Fibroblast of lung (primary cell): Measurements from ENCODE around the gene DAZAP1. TPM values are rescaled to one million over a fixed set of nuclear protein-coding genes. Genes with fewer than 3 reads are reported as not detected.

Experiments
- DNase-seq, 2 donors: peaks; one replicate each; pipeline versions ENCODE4 v3.0.0 to v3.0.0-alpha.2; 2010; ENCODE audit warnings: low read depth in 2 of 2
- H2AFZ ChIP-seq: 2 replicates; pipeline ENCODE4 v1.5.1; 2012; ENCODE audit warnings: low read length, control low read depth, inconsistent platforms
- H3K27ac ChIP-seq: 2 replicates; pipeline ENCODE4 v1.5.1; 2011; ENCODE audit warnings: low read length, control low read depth; ENCODE audit not compliant: insufficient read depth
- H3K27me3 ChIP-seq: 2 replicates; pipeline ENCODE4 v1.5.1; 2011; ENCODE audit warnings: mild to moderate bottlenecking, low read length; ENCODE audit not compliant: control insufficient read depth, insufficient read depth
- H3K36me3 ChIP-seq: 2 replicates; pipeline ENCODE4 v1.5.1; 2011; ENCODE audit warnings: low read length; ENCODE audit not compliant: control insufficient read depth, insufficient read depth
- H3K4me1 ChIP-seq: 2 replicates; pipeline ENCODE4 v1.5.1; 2011; ENCODE audit warnings: low read length; ENCODE audit not compliant: control insufficient read depth, insufficient read depth; ENCODE audit errors: extremely low read depth
- H3K4me2 ChIP-seq: 2 replicates; pipeline ENCODE4 v1.5.1; 2011; ENCODE audit warnings: low read length, control low read depth; ENCODE audit not compliant: insufficient read depth; ENCODE audit errors: extremely low read depth
- H3K4me3 ChIP-seq, 4 experiments: fragments of 200-600 bp in 1 of 4; sonication (generic) in 1 of 4; replicated peaks in 1 of 4; 2 replicates each; pipeline ENCODE4 v1.5.1; 2011 to 2016; ENCODE audit warnings: low read length in 4 of 4, low read depth in 3 of 4, mild to moderate bottlenecking in 3 of 4, control low read depth in 2 of 4, inconsistent platforms in 1 of 4, mixed read lengths in 1 of 4; ENCODE audit not compliant: insufficient read depth in 1 of 4; ENCODE audit errors: control extremely low read depth in 1 of 4
- H3K79me2 ChIP-seq: 2 replicates; pipeline ENCODE4 v1.5.1; 2012; ENCODE audit warnings: mild to moderate bottlenecking, low read length, inconsistent platforms; ENCODE audit not compliant: control insufficient read depth, insufficient read depth
- H3K9ac ChIP-seq: 2 replicates; pipeline ENCODE4 v1.5.1; 2011; ENCODE audit warnings: mild to moderate bottlenecking, low read length, control low read depth; ENCODE audit not compliant: insufficient read depth
- H3K9me3 ChIP-seq: 2 replicates; pipeline ENCODE4 v1.5.1; 2012; ENCODE audit warnings: low read depth, low read length; ENCODE audit not compliant: control insufficient read depth, insufficient read depth
- H4K20me1 ChIP-seq: 2 replicates; pipeline ENCODE4 v1.5.1; 2011; ENCODE audit warnings: low read length; ENCODE audit not compliant: control insufficient read depth, insufficient read depth; ENCODE audit errors: extremely low read depth
- EZH2 ChIP-seq: IDR thresholded peaks from 2 replicates; pipeline ENCODE4 v1.5.1; 2012; ENCODE audit warnings: low read length, control low read depth, mild to moderate bottlenecking; ENCODE audit errors: missing control alignments
- polyA plus RNA-seq, 2 donors: library from polyadenylated mRNA; depleted of rRNA in 1 of 2; stranded (reverse) in 1 of 2; unstranded in 1 of 2; fragments of >200 nt; gene quantifications; 2 replicates each; pipeline ENCODE4 v1.2.1, GENCODE V29; 2011 to 2012; ENCODE audit warnings: missing spikeins in 1 of 2
- total RNA-seq: library from RNA; depleted of rRNA; stranded (reverse); fragments of >200 nt; gene quantifications from 2 replicates; pipeline ENCODE4 v1.2.1, GENCODE V29; 2014
- TF ChIP-seq, protein P1 (sequence below), 2 donors: IDR thresholded peaks in 1 of 2; conservative IDR thresholded peaks in 1 of 2; 1 replicate in 1 of 2; 2 replicates in 1 of 2; pipeline ENCODE4 v1.5.1; 2011 to 2012; ENCODE audit warnings: low read length in 2 of 2, control low read depth in 1 of 2, inconsistent platforms in 1 of 2, low read depth in 1 of 2, mild to moderate bottlenecking in 1 of 2

The DAZAP1 gene
- total and polyA plus RNA-seq, 2 donors (not counting 1 experiment from before 2014, with no cell fraction given), result 44.6 to 49.5 TPM

DNA sequence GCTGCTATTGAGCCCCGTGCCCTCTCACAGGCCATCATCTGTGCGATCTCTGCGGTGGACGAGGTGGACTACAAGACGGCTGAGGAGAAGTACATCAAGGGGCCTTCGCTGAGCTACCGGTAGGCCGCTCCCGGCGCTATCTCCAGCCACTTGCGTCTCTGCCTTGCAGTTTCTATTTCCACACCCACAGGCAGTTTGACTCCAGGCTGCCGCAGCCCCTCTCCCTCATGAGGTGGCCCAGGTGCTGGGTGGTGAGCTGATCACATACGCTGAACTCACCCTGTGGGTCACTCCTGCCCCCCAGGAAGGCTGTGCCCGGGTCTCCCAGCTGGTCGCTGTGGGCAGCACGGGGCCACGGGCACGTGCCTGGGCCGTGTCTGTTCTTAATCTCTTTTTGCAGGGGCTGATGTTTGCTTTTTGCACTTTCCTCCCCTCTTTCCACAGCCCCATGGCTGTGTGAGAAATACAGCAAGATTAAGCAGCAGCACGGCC lies 34.3 kb upstream of the DAZAP1 start:
- peaks cover 8% of the 10 kb centered on the region for H3K4me1 ChIP-seq
- no peaks in the 10 kb centered on the region for H4K20me1 ChIP-seq
- TF ChIP-seq, protein P1, sequence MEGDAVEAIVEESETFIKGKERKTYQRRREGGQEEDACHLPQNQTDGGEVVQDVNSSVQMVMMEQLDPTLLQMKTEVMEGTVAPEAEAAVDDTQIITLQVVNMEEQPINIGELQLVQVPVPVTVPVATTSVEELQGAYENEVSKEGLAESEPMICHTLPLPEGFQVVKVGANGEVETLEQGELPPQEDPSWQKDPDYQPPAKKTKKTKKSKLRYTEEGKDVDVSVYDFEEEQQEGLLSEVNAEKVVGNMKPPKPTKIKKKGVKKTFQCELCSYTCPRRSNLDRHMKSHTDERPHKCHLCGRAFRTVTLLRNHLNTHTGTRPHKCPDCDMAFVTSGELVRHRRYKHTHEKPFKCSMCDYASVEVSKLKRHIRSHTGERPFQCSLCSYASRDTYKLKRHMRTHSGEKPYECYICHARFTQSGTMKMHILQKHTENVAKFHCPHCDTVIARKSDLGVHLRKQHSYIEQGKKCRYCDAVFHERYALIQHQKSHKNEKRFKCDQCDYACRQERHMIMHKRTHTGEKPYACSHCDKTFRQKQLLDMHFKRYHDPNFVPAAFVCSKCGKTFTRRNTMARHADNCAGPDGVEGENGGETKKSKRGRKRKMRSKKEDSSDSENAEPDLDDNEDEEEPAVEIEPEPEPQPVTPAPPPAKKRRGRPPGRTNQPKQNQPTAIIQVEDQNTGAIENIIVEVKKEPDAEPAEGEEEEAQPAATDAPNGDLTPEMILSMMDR (conservative IDR thresholded peaks at IDR 0.05 in 1 of 2, IDR thresholded peaks at IDR 0.05 in 1 of 2; ENCODE audit: low read depth in 1 of 2, low read length in 2 of 2), result no peak
- TF ChIP-seq EZH2, result no peak
- no peak overlapping the region for H2AFZ ChIP-seq
- no peaks in the 10 kb centered on the region for H3K27me3 ChIP-seq
- H3K79me2 ChIP-seq, result no peaks in the 10 kb centered on the region
- no peak overlapping the region for H3K4me3 ChIP-seq
- H3K9ac ChIP-seq, result no peak overlapping the region
- H3K36me3 ChIP-seq, result peaks cover 33% of the 10 kb centered on the region
- no peak overlapping the region for H3K4me2 ChIP-seq
- no peaks in the 10 kb centered on the region for H3K9me3 ChIP-seq
- H3K27ac ChIP-seq, result no peak overlapping the region
- no peak for DNase-seq

DNA sequence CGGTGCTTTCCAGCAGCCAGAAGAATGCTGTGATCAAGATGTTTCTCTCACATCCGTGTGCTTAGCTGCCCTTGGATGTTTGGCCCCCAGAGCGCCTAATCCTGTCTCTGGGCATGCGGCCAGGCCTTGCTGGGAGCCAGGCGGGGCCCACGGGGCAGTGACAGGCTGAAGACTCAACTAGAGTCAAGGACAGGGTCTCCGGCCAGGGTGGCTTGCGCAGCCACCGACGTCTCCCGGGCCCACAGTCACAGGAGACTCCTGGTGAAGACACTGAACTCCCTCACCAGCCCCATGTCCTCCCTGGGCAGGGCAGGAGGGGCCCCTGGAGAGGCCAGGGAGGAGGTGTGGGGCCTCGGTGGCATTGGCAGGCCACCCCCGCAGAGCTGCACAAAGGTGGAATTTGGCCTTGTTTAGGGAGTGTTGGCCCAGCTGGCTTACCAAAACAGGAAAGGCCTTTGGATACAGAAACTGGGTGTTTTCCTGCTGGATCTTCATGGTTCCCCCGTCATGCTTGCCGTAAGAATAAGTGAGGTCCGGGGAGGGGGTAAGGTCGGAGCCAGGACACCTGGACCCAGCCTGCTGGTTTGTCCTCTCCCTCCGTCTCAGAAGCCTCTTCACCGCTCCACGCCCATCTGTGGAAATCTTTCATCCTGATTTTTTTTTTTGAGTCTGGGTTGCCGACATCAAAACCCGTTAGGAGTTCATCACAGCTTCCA lies 33.7 kb upstream of the DAZAP1 start:
- no peak overlapping the region for H3K4me3 ChIP-seq
- H4K20me1 ChIP-seq, result no peaks in the 10 kb centered on the region
- peak overlapping the region; percentile 19 for H3K27ac ChIP-seq
- no peaks in the 10 kb centered on the region for H3K9me3 ChIP-seq
- H3K4me2 ChIP-seq, result no peak overlapping the region
- H3K79me2 ChIP-seq, result no peaks in the 10 kb centered on the region
- H3K4me1 ChIP-seq, result peaks cover 8% of the 10 kb centered on the region
- no peaks in the 10 kb centered on the region for H3K27me3 ChIP-seq
- peak; percentile 25 to 28 for DNase-seq
- no peak for TF ChIP-seq EZH2
- TF ChIP-seq, protein P1 (conservative IDR thresholded peaks at IDR 0.05 in 1 of 2, IDR thresholded peaks at IDR 0.05 in 1 of 2; ENCODE audit: low read depth in 1 of 2, low read length in 2 of 2), result no peak
- no peak overlapping the region for H2AFZ ChIP-seq
- H3K36me3 ChIP-seq, result peaks cover 31% of the 10 kb centered on the region
- no peak overlapping the region for H3K9ac ChIP-seq

DNA sequence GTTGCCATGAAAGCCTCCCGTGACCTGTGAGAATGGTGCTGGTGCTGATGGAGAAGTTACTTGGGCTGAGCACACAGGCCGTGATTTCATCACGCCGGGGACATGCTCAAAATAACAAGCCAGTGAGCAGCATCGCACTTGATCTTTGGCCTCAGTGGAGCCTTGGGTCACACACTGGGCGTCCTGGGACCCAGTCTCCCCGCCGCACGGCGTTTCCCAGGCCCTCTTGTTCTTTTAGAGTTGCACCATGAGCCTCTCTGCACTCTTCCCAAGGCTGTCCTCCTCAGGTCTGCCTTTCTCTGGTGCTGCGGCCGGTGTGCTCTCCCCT lies 33.2 kb upstream of the DAZAP1 start:
- no peak overlapping the region for H3K4me2 ChIP-seq
- no peaks in the 10 kb centered on the region for H3K79me2 ChIP-seq
- no peaks in the 10 kb centered on the region for H3K27me3 ChIP-seq
- no peaks in the 10 kb centered on the region for H3K9me3 ChIP-seq
- peaks cover 8% of the 10 kb centered on the region for H3K4me1 ChIP-seq
- H3K4me3 ChIP-seq, result no peak overlapping the region
- no peaks in the 10 kb centered on the region for H4K20me1 ChIP-seq
- no peak overlapping the region for H2AFZ ChIP-seq
- H3K36me3 ChIP-seq, result peaks cover 28% of the 10 kb centered on the region
- TF ChIP-seq EZH2, result no peak
- TF ChIP-seq, protein P1 (conservative IDR thresholded peaks at IDR 0.05 in 1 of 2, IDR thresholded peaks at IDR 0.05 in 1 of 2; ENCODE audit: low read depth in 1 of 2, low read length in 2 of 2), result no peak
- DNase-seq, result no peak
- H3K27ac ChIP-seq, result no peak overlapping the region
- no peak overlapping the region for H3K9ac ChIP-seq
